Breast epithelium (tissue), 4 donors: ENCODE measurements around the gene MDFIC. TPM values are rescaled to one million over a fixed set of nuclear protein-coding genes. Genes with fewer than 3 reads are reported as not detected.

Experiments used
- DNase-seq, 2 donors: peaks; one replicate each; pipeline ENCODE4 v3.0.0-alpha.2; 2019; ENCODE audit warnings: low spot score in 2 of 2
- H3K27ac ChIP-seq, 2 donors: fragments of 200-600 bp; sonication (generic) in 1 of 2; one replicate each; pipeline ENCODE4 v1.5.1; 2016 to 2019; ENCODE audit warnings: mild to moderate bottlenecking in 1 of 2
- H3K27me3 ChIP-seq, 2 donors: fragments of 200-600 bp; sonication (generic) in 1 of 2; one replicate each; pipeline versions ENCODE4 v1.5.1 to v1.6.0; 2017 to 2019; ENCODE audit warnings: control low read depth in 1 of 2, mild to moderate bottlenecking in 1 of 2
- H3K36me3 ChIP-seq: fragments of 200-600 bp; one replicate; pipeline ENCODE4 v1.5.1; 2019
- H3K4me1 ChIP-seq, 2 donors: fragments of 200-600 bp; sonication (generic); one replicate each; pipeline ENCODE4 v1.5.1; 2016 to 2019; ENCODE audit warnings: control low read depth in 1 of 2
- H3K4me3 ChIP-seq, 3 donors: fragments of 200-600 bp; sonication (generic); 1 replicate in 2 of 3; 2 replicates in 1 of 3; pipeline ENCODE4 v1.5.1; 2016 to 2019; ENCODE audit warnings: mild to moderate bottlenecking in 3 of 3, moderate library complexity in 2 of 3
- H3K9me3 ChIP-seq, 2 donors: fragments of 200-600 bp; sonication (generic) in 1 of 2; one replicate each; pipeline ENCODE4 v1.5.1; 2016 to 2019; ENCODE audit warnings: control low read depth in 1 of 2
- POLR2A ChIP-seq: fragments of 450-650 bp; IDR thresholded peaks from one replicate; pipeline ENCODE4 v1.6.1; 2016; ENCODE audit warnings: antibody characterized with exemption, mild to moderate bottlenecking, moderate library complexity
- POLR2AphosphoS5 ChIP-seq, 3 donors: sonication (generic); formaldehyde crosslinking; IDR thresholded peaks; one replicate each; pipeline ENCODE4 v1.6.1; 2017; ENCODE audit warnings: antibody characterized with exemption in 3 of 3
- intact Hi-C: fragments of 100-400 bp; cut with DNase I; formaldehyde crosslinking; loops from one replicate; pipeline ENCODE4 v1.15.1; 2023; ENCODE audit warnings: low total_unique reads
- total RNA-seq, 3 donors: library from RNA; depleted of rRNA; stranded (reverse); fragments of >200 nt; gene quantifications; one replicate each; pipeline ENCODE4 v1.1.0, GENCODE V29; 2016
- TF ChIP-seq, protein P1 (sequence below), 3 donors: fragments of 450-650 bp; IDR thresholded peaks; one replicate each; pipeline ENCODE4 v1.5.1; 2016 to 2017; ENCODE audit warnings: antibody characterized with exemption in 3 of 3, mild to moderate bottlenecking in 3 of 3, moderate library complexity in 3 of 3

Gene MDFIC
- total RNA-seq, 3 donors from 2014 or later, result 29.9 to 146 (median 55.4) TPM

DNA sequence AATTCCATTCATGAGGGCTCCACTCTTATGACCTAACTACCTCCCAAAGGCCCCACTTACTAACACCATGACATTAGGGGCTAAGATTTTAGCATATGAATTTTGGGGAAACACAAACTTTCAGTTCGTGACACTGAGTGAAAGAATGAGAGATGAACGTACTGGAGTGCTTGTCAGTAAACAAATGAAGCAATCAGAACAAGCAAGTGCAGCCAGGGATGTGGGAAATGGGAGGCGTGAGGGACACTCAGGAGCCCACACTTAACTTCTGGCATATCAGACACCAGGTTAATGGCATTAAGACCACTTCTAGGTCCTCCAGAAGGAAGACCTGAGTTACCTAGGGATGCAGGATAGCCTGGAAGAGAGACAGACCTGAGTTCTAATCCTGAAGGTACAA lies 2.3 kb upstream of the MDFIC start:
- no peaks in the 10 kb centered on the region for H3K4me1 ChIP-seq
- H3K27me3 ChIP-seq, result no peaks in the 10 kb centered on the region
- H3K4me3 ChIP-seq, result no peak overlapping the region
- TF ChIP-seq, protein P1, sequence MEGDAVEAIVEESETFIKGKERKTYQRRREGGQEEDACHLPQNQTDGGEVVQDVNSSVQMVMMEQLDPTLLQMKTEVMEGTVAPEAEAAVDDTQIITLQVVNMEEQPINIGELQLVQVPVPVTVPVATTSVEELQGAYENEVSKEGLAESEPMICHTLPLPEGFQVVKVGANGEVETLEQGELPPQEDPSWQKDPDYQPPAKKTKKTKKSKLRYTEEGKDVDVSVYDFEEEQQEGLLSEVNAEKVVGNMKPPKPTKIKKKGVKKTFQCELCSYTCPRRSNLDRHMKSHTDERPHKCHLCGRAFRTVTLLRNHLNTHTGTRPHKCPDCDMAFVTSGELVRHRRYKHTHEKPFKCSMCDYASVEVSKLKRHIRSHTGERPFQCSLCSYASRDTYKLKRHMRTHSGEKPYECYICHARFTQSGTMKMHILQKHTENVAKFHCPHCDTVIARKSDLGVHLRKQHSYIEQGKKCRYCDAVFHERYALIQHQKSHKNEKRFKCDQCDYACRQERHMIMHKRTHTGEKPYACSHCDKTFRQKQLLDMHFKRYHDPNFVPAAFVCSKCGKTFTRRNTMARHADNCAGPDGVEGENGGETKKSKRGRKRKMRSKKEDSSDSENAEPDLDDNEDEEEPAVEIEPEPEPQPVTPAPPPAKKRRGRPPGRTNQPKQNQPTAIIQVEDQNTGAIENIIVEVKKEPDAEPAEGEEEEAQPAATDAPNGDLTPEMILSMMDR (IDR thresholded peaks at IDR 0.05), result no peak
- TF ChIP-seq POLR2AphosphoS5 (IDR thresholded peaks at IDR 0.05), result no peak
- no peak for TF ChIP-seq POLR2A
- H3K27ac ChIP-seq, result no peak overlapping the region
- no peaks in the 10 kb centered on the region for H3K9me3 ChIP-seq
- DNase-seq, result no peak
- intact Hi-C loops, result no loop called here
- no peaks in the 10 kb centered on the region for H3K36me3 ChIP-seq

GRCh38 chr7:114921631-114922025 lies 266 bp upstream of the MDFIC start:
- Histone ChIP-seq H3K4me3 (peak overlapping the region; percentile 86 to 87 (median 87)), H3K9me3 (no peaks in the 10 kb centered on the region), H3K4me1 (no peaks in the 10 kb centered on the region), H3K36me3 (no peaks in the 10 kb centered on the region), H3K27me3 (no peaks in the 10 kb centered on the region), H3K27ac (peak overlapping the region; percentile 88 to 97)
- intact Hi-C loops, result no loop called here
- no peak for DNase-seq
- TF ChIP-seq POLR2A (no peak), POLR2AphosphoS5 (IDR thresholded peaks at IDR 0.05) (no peak)
- TF ChIP-seq, protein P1 (IDR thresholded peaks at IDR 0.05), result no peak

DNA sequence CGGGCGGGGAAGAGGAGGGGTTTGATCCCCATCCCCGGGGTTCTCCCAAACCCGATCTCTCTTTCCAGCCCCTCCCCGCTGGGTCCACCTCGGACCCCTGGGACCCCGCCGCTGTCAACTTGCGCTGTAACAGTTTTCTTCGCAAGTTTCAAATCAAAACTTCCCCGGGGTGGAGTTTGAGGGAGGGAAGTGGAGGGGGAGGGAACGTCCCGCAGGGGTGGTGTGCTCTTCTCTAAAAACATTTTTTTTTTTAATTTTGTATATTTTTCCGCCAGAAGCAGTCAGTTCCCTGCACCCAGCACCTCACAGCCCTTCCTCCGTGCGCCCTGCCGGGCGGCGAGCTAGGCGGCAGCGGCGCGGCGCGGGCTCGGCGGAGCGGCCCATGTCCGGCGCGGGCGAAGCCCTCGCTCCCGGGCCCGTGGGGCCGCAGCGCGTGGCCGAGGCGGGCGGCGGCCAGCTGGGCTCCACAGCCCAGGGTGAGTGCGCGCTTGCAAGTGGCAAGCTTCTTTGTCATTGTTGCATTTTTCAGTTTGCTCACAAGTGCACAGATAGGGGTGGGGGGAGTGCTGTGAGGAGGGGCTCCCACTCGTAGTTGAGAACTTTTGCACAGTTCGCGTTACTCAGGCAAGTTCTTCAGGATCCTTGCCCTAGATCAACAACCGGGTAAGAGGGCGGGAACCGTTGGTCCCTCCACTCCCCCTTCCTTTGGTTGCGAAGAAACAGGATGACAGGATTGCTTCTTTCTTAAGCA lies 933 bp downstream of the MDFIC start:
- DNase-seq, result peak in 1 of 2 donors; percentile 22
- no peaks in the 10 kb centered on the region for H3K36me3 ChIP-seq
- intact Hi-C loops, result no loop called here

GRCh38 chr7:114923403-114923713 lies 1.5 kb downstream of the MDFIC start:
- intact Hi-C loops, result no loop called here
- no peaks in the 10 kb centered on the region for H3K4me1 ChIP-seq
- no peaks in the 10 kb centered on the region for H3K27me3 ChIP-seq
- TF ChIP-seq, protein P1 (IDR thresholded peaks at IDR 0.05), result no peak
- TF ChIP-seq POLR2AphosphoS5 (IDR thresholded peaks at IDR 0.05), result no peak
- TF ChIP-seq POLR2A, result no peak
- H3K36me3 ChIP-seq, result no peaks in the 10 kb centered on the region
- DNase-seq, result no peak
- H3K9me3 ChIP-seq, result no peaks in the 10 kb centered on the region
- H3K27ac ChIP-seq, result peak overlapping the region; percentile 88 to 97
- peak overlapping the region; percentile 86 to 87 (median 87) for H3K4me3 ChIP-seq

More for the DNA sequence above, 933 bp downstream of the MDFIC start:
- Histone ChIP-seq H3K27me3 (no peaks in the 10 kb centered on the region), H3K4me1 (no peaks in the 10 kb centered on the region), H3K4me3 (peak overlapping the region; percentile 86 to 87 (median 87)), H3K27ac (peak overlapping the region; percentile 88 to 97), H3K9me3 (no peaks in the 10 kb centered on the region)
- no peak for TF ChIP-seq POLR2A
- TF ChIP-seq, protein P1 (IDR thresholded peaks at IDR 0.05), result no peak
- TF ChIP-seq POLR2AphosphoS5 (IDR thresholded peaks at IDR 0.05), result no peak

DNA sequence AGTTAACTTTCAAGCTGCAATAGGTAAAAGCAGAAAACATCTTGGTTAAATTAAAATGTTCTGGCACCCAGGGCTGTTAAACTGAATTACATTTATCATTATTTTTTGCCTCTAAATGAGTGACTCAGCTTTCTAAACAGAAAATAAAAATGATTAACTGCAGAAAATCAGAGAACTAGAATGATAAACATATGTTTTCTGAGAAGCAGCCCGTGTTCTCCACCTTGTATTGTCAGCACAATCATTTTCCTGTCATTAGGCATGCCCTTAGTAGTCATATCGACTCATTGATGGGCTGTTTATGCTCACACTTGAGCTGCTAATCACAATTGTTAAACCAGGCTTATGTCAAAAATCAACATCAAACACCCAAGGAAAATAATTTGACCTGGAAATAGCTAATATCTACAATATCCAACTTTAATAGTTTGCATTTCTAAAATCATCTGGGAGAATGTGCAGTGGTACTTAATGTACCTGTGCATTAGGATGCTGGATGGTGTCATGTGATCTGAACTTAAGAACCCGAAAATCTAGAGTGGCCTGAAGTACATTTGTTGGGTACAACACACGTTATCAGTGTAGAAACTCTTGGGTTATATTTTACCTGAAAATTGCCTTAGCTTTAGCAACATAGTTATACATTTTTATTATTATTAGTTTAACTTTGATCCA lies 2.3 kb downstream of the MDFIC start:
- Histone ChIP-seq H3K36me3 (no peaks in the 10 kb centered on the region), H3K4me3 (peak overlapping the region; percentile 86 to 87 (median 87)), H3K9me3 (no peaks in the 10 kb centered on the region), H3K27me3 (no peaks in the 10 kb centered on the region), H3K27ac (peak overlapping the region; percentile 88 to 97), H3K4me1 (no peaks in the 10 kb centered on the region)
- DNase-seq, result no peak
- TF ChIP-seq, protein P1 (IDR thresholded peaks at IDR 0.05), result no peak
- TF ChIP-seq POLR2A (no peak), POLR2AphosphoS5 (IDR thresholded peaks at IDR 0.05) (no peak)
- intact Hi-C loops, result no loop called here
